Activated B cell treated with CpG ODN at 0.5 μM for 24 hours (primary cell): ENCODE data around the gene P2RX2. TPM values are rescaled to one million over a fixed set of nuclear protein-coding genes. Genes with fewer than 3 reads are reported as not detected.

Experiments used
- ATAC-seq: fragments of 200-7000 bp; cut with Tn5 transposase; one replicate; pipeline ENCODE4 v1.10.0; 2021; ENCODE audit warnings: low read depth, mild to moderate bottlenecking, moderate library complexity
- CTCF ChIA-PET: fragments of 350-600 bp; sonication (Branson Sonifier 250); formaldehyde crosslinking; loops from one replicate; lab custom pipeline; 2021; ENCODE audit warnings: antibody characterized with exemption; lab: Charles Lee
- POLR2A ChIA-PET: fragments of 350-600 bp; sonication (Branson Sonifier 250); formaldehyde crosslinking; loops from one replicate; lab custom pipeline; 2021; ENCODE audit warnings: antibody characterized with exemption; lab: Charles Lee
- DNase-seq: peaks from one replicate; pipeline ENCODE4 v3.0.0; 2022
- H3K27ac Mint-ChIP-seq: one replicate; pipeline ENCODE4 v1.8.0; 2020; ENCODE audit warnings: mixed read lengths
- H3K27me3 Mint-ChIP-seq: one replicate; pipeline ENCODE4 v1.8.0; 2021; ENCODE audit warnings: mixed read lengths
- H3K36me3 Mint-ChIP-seq: one replicate; pipeline ENCODE4 v1.8.0; 2021; ENCODE audit warnings: low read depth, mixed read lengths
- H3K4me1 Mint-ChIP-seq: one replicate; pipeline ENCODE4 v1.8.0; 2021; ENCODE audit warnings: mixed read lengths
- H3K4me3 Mint-ChIP-seq: one replicate; pipeline ENCODE4 v1.8.0; 2020; ENCODE audit warnings: mild to moderate bottlenecking, mixed read lengths
- H3K9me3 Mint-ChIP-seq: one replicate; pipeline ENCODE4 v1.8.0; 2020; ENCODE audit warnings: mixed read lengths
- intact Hi-C: fragments of 100-400 bp; cut with micrococcal nuclease; formaldehyde crosslinking; loops from one replicate; pipeline ENCODE4 v1.15.1; 2024
- total RNA-seq: library from RNA; stranded (reverse); gene quantifications from 2 replicates; pipeline ENCODE4 v1.2.3, GENCODE V29; 2022
- TF ChIP-seq, protein P1 (sequence below): fragments of 200-600 bp; IDR thresholded peaks from one replicate; pipeline ENCODE4 v1.8.0; 2022; ENCODE audit warnings: antibody characterized with exemption, mild to moderate bottlenecking

The P2RX2 gene
- total RNA-seq, 1 donor from 2014 or later, result not detected

DNA sequence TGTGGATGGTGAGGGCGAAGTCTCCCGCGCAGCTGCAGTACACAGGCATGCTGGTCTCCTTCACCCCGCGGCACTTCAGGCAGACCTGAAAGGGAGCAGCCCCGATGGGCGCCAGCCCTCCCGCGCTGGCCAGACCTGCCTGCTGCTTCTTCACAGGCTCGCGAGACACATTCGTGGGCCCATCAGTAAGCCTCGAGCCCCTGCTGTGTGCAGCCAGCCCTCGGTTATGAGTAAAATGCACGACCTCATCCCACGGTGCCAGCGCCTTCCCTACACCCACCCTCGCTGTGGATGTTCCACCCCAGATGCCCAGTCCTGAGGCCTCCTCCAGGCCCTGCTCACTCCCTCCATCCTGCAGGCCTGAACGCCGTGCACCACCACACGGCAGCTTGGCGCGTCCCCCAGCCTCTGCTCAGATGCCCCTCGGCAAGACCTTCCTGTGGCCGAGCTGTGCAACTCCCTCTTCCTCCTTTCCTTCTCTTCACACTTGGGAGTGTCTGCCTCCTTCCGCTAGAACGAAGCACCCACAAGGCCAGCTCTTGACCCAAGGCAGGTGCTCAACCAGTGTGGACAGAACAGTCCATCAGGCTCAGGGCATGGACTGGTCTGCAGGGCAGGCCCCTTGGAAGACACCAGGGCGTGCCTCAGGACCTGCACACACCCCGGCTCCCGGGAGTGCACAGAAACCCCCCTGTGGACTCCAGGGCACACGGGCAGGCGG, 6.5 kb downstream of the P2RX2 start:
- no peaks in the 10 kb centered on the region for H3K9me3 Mint-ChIP-seq
- H3K4me1 Mint-ChIP-seq, result no peaks in the 10 kb centered on the region
- POLR2A ChIA-PET, result no interaction called here

DNA sequence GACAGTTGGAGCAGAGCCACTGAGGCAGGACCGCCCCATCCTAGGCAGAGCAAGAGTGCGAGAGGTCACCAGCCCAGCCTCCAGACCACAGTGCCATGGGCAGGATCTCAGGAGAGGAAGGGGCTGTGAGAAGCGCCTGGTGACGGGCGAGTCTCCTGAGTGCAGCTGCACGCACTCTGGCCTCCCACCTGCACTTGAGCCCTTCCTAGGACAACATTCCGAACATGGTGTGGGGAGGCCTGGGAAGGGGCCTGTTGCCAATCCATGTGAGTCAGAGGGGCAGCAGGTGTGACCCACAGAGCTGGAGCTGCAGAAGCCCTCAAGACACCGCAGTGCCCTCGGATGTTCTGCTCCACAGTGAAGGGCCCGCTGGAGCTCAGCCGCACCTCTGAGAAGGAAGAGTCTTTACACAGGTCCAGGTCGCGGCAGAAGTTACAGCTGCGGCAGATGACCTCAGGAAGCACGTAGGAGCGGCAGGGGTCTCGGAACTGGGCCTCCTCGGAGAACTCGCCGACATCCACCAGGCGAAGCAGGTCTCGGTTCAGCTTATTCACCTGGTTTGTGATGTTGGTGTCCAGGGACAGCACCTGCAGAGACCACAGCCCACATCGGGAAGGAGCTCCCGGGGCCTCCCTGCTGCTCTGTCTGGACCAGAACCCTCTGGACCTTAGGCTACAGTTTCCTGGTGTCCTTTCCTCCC, 7.3 kb downstream of the P2RX2 start:
- no peak for ATAC-seq

More for the DNA sequence above, 6.5 kb downstream of the P2RX2 start:
- Mint-ChIP-seq H3K36me3 (peaks cover 24% of the 10 kb centered on the region), H3K27ac (no peak overlapping the region), H3K27me3 (no peaks in the 10 kb centered on the region), H3K4me3 (no peak overlapping the region)
- ATAC-seq, result no peak
- TF ChIP-seq, protein P1, sequence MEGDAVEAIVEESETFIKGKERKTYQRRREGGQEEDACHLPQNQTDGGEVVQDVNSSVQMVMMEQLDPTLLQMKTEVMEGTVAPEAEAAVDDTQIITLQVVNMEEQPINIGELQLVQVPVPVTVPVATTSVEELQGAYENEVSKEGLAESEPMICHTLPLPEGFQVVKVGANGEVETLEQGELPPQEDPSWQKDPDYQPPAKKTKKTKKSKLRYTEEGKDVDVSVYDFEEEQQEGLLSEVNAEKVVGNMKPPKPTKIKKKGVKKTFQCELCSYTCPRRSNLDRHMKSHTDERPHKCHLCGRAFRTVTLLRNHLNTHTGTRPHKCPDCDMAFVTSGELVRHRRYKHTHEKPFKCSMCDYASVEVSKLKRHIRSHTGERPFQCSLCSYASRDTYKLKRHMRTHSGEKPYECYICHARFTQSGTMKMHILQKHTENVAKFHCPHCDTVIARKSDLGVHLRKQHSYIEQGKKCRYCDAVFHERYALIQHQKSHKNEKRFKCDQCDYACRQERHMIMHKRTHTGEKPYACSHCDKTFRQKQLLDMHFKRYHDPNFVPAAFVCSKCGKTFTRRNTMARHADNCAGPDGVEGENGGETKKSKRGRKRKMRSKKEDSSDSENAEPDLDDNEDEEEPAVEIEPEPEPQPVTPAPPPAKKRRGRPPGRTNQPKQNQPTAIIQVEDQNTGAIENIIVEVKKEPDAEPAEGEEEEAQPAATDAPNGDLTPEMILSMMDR, result no peak
- intact Hi-C loops, result no loop called here
- CTCF ChIA-PET, result interaction anchor here (1.1 kb wide), 1 partner anchor 10 kb away, joined by 4 read pairs; no protein-coding TSS in a partner anchor
- no peak for DNase-seq

DNA sequence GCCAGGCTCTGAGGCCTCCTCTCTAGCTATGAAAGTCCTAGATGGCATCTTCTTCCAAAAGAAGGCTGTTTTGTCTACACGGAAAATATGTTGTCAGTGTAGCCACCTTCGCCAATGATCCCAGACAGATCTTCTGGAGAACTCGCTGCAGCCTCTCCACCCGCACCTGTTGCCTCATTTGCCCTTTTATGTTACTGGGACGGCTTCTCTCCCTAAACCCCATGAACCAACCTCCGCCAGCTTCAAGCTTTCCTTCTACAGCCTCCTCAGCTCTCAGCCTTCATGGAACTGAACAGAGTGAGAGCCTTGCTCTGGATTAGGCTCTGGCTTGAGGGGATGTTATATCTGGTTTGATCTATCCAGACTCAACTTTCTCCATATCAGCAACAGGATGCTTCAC, 10.8 kb downstream of the P2RX2 start:
- intact Hi-C loops, result no loop called here
- no peak for DNase-seq
- Mint-ChIP-seq H3K36me3 (peaks cover 60% of the 10 kb centered on the region), H3K4me3 (no peak overlapping the region), H3K27me3 (no peaks in the 10 kb centered on the region), H3K4me1 (peaks cover 17% of the 10 kb centered on the region), H3K9me3 (no peaks in the 10 kb centered on the region), H3K27ac (no peak overlapping the region)
- no peak for ATAC-seq
- ChIA-PET CTCF (interaction anchor here (1.4 to 1.5 kb wide), 2 partner anchors 9 to 14 kb away, joined by 4 to 6 read pairs; no protein-coding TSS in a partner anchor), POLR2A (no interaction called here)
- TF ChIP-seq, protein P1, result no peak

More for the DNA sequence above, 7.3 kb downstream of the P2RX2 start:
- Mint-ChIP-seq H3K4me3 (no peak overlapping the region), H3K27ac (no peak overlapping the region), H3K27me3 (no peaks in the 10 kb centered on the region), H3K9me3 (no peaks in the 10 kb centered on the region), H3K4me1 (no peaks in the 10 kb centered on the region), H3K36me3 (peaks cover 33% of the 10 kb centered on the region)
- intact Hi-C loops, result no loop called here
- TF ChIP-seq, protein P1, result no peak
- DNase-seq, result no peak
- CTCF ChIA-PET, result interaction anchor here (1.1 kb wide), 1 partner anchor 11 kb away, joined by 4 read pairs; no protein-coding TSS in a partner anchor
- POLR2A ChIA-PET, result no interaction called here

DNA sequence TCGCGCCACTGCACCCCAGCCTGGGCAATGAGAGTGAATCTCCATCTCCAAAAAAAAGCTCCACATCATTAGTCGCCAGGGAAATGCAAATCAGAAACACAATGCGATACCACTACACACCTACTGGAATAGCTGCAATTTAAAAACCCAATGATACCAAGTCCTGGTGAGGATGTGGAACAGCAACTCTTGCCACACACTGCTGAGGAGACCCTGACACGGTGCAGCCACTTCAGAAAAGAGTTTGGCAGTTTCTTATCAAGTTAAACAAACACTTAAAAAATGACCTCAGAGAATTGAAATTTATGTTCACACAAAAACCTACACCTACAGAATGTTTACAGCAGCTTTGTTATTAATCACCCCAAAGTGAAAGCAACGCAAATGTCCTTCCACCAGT, 12.1 kb downstream of the P2RX2 start:
- H3K4me1 Mint-ChIP-seq, result peaks cover 24% of the 10 kb centered on the region
- no peak overlapping the region for H3K27ac Mint-ChIP-seq
- ChIA-PET CTCF (no interaction called here), POLR2A (no interaction called here)
- intact Hi-C loops, result no loop called here
- ATAC-seq (no peak), DNase-seq (no peak)
- no peaks in the 10 kb centered on the region for H3K27me3 Mint-ChIP-seq
- H3K4me3 Mint-ChIP-seq, result no peak overlapping the region
- peaks cover 61% of the 10 kb centered on the region for H3K36me3 Mint-ChIP-seq
- TF ChIP-seq, protein P1, result no peak
- H3K9me3 Mint-ChIP-seq, result no peaks in the 10 kb centered on the region

DNA sequence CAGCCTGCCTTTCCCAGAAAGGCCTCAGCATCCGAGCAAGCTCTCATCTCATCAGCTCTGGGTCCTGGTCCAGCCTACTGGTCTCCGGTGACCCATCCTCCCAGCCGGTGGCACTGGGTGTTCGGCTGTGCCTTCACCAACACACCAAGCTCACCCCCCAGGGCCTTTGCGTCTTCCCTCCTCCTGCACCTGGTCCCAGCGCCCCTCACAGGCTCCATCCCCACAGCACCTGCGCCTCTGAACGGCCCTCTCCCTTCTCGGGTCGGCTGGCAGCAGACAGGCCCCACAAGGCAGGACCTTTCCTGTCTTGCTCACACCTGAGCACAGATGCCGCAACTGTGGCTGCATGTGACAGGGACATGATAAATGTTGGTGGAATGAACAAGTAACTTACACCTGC, 13.1 kb downstream of the P2RX2 start:
- Mint-ChIP-seq H3K4me3 (no peak overlapping the region), H3K36me3 (peaks cover 67% of the 10 kb centered on the region), H3K27me3 (no peaks in the 10 kb centered on the region), H3K27ac (no peak overlapping the region), H3K9me3 (no peaks in the 10 kb centered on the region), H3K4me1 (peaks cover 24% of the 10 kb centered on the region)
- POLR2A ChIA-PET, result no interaction called here
- ATAC-seq (no peak), DNase-seq (no peak)
- intact Hi-C loops, result no loop called here
- CTCF ChIA-PET, result no interaction called here
- TF ChIP-seq, protein P1, result no peak
